Measurements from ENCODE around the gene JAKMIP1.

The JAKMIP1 gene

DNA sequence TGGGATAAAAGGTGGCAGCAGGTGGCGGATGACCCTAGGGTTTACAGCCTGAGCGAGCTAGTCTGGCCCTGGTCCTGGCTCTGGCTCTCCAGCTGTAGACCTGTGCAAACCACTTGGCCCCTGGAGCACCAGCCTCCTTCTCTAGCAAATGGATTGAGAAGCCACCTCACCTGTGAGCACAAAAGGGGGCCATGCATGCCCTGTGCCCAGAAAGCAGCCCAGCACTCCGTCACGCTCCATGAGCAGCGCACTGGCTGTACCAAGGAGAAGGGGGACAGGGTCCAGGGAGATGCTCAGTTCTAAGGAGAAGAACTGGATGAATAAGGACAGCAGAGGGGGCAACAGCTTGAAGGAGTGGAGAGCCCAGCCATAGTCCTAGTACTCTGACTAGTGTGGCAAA, 135.2 kb downstream of the JAKMIP1 start:
- DNase-seq (ENCODE audit: low read depth): no peak

DNA sequence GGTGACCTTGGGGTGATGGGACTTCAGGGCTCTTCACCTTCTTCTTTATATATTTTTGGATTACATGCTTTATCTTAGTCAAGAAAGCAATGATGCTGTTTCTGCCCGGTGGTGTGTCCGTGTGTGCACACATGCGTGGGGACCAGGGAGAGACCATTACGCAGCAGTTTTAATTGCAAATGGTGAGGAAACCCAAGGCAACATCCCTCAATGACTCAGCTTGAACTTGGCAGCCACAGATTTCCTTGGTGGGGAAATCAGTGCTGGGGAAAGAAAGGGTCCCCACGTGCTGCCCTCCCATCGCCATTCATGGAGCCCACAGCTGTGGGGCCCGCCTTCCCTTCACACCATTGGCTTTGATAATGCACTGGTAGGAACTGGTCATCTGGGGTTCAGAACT, 136.0 kb downstream of the JAKMIP1 start:
- DNase-seq (ENCODE audit: low read depth): no peak

DNA sequence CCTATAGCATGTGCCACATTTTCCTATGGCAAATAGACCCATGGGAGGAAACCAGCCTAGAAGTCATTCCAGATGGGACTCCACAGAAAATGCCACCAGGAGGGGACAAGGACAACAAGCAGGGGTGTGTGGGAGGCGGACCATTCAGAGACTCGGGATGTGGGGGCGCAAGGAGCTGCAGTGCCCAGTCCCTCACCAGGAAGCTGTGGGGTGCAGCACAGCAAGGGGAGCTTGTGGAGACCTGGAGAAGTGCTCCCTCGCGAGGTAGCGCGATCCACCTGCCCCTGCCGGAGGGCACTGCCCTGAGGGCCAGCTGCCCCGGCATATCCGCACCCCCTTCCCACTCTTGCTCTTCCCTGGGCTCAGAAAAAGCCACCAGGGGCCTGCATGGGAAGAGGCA, 136.7 kb downstream of the JAKMIP1 start:
- DNase-seq (ENCODE audit: low read depth): no peak

DNA sequence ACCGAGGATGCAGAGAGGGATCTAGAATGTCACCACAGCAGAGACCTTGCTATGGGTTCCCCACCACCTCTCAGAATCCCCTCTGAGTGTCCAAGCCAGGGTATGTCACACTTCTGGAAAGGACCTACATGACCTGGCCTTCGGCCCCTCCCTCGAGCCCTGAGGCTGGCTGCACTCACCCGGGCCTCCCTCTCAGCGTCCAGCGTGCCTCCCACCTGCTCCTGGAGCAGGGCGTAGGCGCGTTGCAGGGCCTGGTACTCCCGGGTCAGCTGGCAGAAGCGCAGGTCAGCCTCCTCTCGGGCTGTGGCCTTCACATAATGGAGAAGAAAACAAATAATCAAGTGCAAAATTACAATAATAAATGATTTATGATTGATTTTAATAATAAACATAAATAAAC, 138.2 kb downstream of the JAKMIP1 start:
- DNase-seq (ENCODE audit: low read depth): no peak

DNA sequence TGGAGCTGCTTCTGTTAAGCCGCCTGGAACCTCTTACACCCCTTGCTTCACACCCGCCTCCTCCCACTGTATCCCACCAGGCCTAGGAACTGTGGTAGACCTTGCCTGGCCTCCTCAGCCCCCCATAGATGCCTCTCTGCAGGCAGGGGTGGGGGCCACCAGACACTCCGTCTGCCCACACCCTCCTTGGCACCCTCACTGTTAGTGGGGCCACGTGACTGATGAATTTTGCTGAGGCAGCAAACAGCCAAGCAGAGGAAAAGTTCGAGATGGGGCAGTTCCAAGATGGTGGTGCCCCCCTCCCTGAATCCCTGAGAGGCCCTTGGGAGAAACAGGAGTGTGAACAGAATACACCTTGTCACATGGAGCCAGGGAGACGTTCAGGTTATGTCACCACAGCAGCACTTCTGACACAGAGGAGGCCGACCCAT, 141.0 kb downstream of the JAKMIP1 start:
- DNase-seq (ENCODE audit: low read depth): no peak

DNA sequence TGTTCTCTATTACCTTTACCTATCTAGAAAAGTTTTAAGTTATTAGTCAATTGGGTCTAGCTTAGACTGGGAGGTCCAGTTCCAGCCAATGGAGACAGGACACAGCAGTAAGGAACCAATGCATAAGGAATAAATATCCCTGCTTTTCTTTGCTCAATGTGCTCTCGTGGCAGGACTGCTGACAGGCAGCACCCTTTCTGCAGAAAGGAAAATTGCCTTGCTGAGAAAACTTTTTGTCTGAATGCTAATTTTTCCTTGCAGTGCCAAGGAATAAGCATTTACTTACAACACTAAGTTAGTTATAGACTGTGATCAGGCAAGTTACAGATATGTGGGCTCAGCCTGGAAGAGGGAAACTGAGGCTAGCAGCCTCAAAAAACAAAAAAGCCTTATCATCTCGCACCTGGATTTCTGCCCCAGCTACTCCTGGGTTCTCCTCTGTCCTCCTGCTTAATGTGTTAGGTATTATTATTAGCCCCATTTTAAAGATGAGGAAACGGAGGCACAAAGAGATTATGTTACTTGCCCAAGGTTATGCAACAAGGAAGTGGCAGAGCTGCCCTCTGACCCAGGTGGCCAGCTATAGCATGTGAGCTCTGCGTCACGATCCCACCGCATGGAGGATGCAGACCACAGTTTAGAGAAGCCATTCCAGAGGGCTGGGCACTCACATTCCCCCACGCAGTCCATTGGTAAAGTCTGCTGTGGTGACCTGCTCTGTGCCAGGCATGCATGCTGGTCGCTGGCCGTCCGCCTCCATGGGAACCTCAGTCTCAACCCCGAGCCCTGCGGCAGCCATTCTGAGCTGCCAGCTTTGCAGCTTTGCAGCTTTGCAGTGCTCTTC, 141.6 kb downstream of the JAKMIP1 start:
- no peak for DNase-seq (ENCODE audit: low read depth)

DNA sequence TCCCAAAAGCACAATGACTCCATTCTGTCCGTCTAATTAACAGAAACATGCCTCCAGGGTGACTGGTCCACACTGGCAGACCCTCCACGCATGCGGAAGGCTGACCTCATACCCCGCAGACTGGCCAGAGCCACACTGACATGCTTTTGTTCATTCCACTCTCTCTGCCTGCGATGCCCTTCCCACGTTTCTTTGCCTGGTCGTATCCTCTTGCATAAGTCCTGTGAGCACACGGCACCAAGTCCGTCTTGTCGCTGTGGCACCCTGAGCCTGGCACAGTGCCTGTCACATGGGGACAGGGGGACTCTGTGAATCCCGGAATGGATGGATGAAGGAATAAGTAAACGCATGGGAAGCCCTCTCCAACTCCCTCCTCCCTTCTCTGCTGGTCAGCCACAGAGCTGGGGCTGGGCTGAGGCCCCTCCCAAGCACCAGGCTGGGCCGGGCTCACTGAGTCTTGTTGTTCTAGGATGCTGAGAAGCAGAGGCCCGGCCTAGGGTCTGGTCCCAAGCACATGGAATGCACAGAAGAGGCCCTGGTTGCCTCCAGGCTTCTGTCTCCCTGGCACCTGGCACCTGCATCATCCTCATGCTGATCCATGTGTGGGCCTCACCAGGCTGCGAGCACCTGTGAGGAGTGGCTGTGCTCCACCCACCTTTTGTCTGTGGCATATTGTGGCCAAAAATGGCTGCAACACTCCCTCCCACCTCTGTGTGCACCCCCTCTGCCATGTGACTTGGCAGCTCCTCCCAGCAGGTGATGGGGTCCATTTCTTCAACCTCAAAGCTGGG, 143.2 kb downstream of the JAKMIP1 start:
- no peak for DNase-seq (ENCODE audit: low read depth)

DNA sequence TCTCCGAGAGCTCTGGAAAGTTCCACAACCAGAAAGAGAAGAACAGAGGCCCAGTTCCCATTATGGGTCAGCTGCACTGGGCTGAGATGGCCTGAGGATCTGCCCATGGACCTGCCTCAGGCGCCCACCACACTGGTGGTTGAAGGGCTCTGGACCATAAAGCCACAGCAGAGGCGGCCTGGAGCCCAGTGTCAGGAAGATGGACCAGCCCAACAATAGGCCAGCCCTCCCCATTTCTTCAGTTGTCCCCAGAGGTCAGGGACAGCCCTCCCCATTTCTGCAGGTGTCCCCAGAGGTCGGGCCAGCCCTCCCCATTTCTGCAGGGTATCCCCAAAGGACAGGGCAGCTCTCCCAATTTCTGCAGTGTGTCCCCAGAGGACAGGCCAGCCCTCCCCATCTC, 144.9 kb downstream of the JAKMIP1 start:
- DNase-seq (ENCODE audit: low read depth): no peak

DNA sequence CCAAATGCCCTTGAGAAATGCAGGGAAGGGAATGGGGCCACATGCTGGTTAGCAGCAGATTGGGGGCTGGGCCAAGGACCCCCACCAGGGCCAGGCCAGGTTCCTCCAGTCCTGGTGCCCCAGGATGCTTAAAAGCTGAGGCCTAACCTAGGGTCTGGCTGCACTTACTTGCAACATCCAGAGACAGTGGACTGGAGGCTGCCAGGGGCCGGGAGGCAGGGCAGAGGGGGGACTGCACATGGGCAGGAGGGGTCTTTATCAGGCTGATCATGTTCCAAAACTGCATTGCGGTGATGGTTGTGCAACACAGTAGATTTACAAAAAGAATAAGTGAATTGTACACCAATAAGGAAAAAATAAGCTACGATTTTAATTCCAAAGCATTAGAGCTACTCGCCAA, 145.3 kb downstream of the JAKMIP1 start:
- no peak for DNase-seq (ENCODE audit: low read depth)

DNA sequence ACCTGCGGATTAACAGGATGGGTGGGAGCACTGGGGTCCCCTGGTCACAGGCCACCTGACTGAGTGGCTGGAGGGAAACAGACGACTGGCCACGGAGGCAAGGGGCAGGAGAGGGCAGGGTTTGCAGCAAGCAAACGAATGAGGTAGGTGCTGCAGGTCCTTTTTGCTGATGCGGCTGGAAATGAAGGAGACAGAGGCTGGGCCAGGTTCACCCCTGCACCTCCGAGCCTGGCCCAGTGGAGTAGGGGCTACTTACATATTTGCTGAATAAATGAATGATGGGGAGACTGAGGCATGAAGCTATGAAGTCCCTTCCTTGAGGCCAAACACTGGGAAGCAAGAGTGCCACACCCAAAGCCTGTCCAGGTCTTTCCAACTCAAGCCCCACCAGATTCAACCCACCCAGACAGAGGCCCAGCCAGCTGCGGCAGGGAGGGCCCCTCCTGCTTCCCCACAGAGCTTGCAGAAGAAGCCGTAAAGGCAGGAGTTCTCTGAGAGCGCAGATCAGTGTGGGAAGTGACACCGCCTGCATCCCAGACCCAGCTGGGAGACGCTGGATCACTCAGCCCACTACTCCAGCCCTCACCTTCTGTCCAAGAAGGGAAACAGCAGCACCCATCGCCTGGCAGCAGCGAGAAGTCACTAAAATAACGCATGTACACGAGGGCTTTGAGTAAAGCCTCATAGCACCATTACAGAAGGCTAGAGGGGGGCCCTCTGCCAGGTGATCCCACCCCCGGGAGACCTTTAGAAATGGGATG, 146.0 kb downstream of the JAKMIP1 start:
- no peak for DNase-seq (ENCODE audit: low read depth)

DNA sequence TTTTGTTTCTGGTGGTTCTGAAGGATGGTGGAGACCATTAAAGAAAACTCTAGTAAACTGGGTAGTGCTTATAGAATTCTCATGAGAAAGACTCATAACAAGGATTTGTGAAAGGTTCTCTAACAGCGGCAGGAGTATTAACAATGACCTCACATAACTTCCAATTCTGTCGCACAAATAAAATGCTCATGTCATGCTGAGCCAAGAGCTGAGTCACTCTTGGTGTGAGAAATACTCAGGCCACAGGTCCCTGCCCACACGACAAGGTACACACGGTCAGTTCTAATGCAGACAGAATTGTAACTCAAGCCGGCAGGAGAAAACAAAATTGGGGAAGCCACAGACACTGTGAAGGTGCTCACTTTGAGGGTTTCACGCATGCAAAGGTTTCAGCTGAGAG, 147.7 kb downstream of the JAKMIP1 start:
- DNase-seq (ENCODE audit: low read depth): no peak

DNA sequence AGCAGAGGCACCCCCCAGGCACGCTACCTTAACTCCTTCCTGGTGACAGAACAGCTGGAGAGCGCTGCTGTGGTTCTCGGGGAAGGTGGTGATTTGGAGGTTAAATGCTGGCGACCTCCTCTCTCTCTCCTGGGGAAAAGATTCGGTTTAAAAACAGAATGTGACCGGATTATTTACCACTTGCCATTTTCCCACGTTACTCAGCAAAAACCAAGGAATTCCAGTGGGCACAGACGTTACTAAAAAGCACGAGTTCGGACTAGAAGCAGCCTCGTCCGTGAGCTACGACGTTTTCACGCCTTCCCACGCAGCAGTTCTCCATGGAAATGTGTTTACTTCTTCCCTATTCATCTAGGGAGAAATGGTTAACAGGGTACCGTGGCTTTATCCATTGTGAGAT, 149.8 kb downstream of the JAKMIP1 start:
- DNase-seq (ENCODE audit: low read depth): no peak

DNA sequence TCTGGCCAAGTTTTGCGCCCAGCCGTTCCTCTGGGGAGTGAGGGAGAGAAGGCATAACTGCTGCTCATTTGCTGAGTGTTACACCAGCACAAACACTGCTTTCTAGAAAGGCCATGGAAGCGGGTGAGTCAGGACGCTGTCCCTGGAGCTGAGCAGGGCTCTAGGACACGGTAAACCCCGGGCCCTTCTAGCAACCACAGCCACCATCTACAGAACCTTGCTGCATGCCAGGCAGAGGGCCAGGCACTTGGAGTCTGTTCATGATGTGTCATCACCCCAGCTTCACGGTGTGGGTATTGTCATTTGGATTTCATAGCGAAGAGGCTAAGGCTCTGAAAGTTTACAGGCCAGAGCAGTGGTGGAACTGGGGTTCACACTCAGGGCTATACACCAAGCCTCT, 150.4 kb downstream of the JAKMIP1 start:
- DNase-seq (ENCODE audit: low read depth): no peak

DNA sequence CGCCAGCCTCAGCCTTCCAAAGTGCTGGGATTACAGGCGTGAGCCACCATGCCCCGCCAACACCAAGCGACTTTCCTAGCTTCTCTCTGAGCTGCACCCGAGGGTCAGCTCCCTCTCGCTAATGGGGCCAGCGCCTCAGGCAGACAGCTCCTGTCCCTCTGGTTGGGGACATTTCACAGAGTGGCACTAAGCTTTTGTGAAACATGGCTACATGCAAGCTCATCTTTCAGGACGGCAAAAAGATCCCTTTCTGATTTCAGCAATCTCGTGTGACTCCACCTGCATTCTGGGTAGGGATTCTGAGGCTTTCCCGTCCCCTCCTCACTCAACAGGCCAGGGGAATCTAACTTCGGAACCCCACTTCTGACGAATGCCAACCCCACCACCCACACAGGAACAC, 151.1 kb downstream of the JAKMIP1 start:
- DNase-seq (ENCODE audit: low read depth): no peak

DNA sequence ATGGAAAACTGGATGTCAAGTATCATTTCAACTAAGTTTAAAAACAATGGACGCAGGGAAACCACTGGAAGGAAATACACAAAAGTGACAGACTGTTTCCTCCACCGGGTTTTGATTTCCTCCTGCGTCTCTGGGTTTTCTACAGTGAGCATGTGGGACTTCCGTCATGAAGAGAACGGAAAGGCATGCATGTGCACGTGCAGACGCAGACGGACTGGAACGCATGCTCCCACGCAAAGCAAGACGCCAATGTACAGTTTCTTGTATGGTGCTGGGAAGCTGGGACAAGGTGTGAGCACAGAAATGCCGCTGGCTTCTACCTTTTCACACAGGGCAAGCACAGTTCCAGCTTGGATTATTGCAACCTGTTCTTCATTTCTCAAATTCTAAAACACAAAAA, 151.8 kb downstream of the JAKMIP1 start:
- no peak for DNase-seq (ENCODE audit: low read depth)

DNA sequence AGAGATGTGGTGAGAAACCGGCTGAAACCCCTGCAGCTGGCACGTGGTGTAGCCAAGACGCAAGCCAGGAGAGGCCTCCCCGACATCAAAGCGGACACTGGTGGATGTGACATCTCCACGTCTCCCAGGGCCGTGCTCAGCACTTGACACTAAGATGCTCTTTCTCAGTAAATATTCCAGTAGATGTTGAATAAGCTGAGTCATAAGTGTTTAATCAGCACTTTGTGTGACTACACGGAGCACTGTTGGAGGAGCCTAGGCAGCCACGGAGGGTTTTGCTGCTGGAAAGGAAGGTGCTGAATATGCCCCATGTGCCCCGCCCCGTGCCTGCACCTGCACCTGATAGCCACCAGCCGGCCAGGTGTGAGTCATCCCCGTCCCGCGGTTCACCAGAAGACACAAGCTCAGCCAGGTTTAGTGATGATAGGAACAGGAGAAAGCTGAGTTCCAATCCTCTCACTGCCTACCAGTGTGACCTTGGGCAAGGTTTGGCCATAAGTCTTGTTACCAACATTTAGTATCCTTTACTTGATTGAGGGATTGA, 153.1 kb downstream of the JAKMIP1 start:
- DNase-seq (ENCODE audit: low read depth): no peak

DNA sequence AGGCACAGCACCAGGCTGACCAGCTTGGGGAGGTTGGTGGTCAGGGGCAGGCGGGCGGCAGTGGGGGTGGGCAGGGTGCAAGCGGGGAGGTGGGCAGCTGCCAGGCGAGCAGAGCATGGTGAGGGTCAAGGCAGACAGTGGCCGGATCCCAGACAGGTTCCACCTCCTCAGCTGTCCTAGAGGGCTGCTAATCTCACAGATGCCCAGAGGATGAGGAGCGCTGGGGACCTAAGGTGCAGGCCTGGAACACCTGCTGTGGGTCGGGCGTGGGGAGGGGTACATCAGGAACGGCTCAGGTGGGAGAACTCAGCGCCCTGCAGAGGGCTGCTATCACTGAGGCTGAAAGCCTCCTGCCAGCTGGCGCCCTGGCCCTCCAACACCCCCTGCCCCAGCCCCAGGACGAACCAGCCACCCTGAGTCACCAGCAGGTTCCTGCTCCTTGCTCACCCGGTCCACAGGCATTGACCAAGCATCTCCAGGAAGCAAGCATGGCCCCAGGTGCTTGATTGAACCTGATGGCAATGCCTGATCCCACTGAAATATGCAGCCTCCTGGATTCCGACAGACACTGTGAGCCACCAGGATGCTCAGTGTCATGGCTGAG, 153.7 kb downstream of the JAKMIP1 start:
- no peak for DNase-seq (ENCODE audit: low read depth)

DNA sequence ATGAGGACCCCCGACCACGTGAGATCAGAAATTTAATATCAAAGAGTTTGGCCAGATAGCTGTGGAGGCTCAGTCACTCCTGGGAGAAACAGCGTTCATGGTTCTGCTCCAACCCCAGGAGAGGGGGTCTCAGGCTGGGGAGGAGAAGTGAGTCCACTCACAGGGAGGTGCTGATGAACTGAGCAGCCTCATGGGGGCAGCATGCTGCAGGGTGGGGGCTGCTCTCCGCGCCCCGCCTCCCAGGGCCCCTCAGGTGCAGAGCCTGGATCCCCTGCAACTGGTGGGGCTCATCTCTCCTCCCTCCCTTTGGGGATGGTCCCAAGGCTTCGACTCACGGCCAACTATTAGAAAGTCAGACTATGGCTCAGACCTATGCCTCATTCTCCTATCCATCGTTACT, 155.5 kb downstream of the JAKMIP1 start:
- no peak for DNase-seq (ENCODE audit: low read depth)

DNA sequence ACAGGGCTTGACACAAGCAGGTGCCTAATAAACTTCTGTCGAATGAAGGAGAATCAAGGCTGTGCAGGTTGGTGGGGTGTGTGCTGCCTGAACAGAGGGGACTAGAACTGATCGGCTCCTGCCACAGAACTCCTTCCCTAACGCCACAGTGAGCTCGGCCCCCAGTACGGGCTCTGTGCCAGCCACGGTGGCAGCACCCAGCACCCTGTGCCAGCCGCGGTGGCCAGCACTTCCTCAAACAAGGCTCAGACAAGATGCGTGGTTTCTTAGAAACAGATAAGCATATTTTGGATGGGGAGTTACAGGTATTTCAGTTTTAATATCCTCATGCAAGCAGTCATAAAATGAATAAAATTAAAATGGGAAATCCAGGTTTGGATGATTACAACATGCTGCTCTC, 156.1 kb downstream of the JAKMIP1 start:
- no peak for DNase-seq (ENCODE audit: low read depth)

DNA sequence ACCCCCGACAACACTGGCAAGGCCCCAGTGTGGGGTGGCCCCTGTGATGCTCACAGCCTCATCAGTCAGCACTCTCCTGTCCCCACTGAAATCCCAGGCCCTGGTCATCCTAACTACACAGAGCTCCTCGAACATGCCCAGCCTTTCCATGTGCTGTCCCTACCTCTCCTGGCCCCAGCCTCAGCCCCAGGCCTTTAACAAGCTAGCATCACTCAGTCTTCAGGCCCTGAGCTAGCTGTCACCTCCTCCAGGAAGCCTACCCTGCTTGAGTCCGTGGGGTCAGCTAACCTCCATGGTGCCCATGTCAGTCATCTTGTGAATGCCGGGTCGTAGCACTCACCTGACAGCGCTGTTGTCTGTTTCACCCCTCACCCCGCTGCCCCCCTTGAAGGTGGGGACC, 156.5 kb downstream of the JAKMIP1 start:
- DNase-seq (ENCODE audit: low read depth): no peak

DNA sequence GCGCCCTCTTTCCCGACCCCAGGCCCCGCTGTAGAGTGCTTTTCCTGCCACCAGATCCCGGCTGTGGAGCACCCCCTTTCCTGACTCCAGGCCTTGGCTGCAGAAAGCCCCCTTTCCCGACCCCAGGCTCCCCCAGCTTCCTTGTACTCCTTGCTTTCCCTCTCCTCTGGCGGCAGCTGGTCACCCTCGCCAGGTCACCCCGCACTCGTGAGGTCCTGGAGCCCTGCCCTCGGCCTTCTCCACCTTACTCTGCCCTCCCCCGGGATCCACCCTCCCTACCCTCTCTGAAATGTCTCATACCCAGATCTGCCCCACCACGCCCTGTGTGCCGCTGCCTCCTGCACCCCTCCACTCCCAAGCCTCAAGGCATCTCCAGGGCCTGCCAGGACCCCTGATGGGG, 157.2 kb downstream of the JAKMIP1 start:
- no peak for DNase-seq (ENCODE audit: low read depth)
